GM21723 (cell line): ENCODE results near the gene CRBN.

ENCODE experiments used
- ATAC-seq: cut with Tn5 transposase; IDR thresholded peaks from one replicate; pipeline ENCODE4 v1.9.1; 2021; ENCODE audit warnings: mild to moderate bottlenecking, moderate library complexity; ENCODE audit not compliant: unreplicated experiment

Gene CRBN

GRCh38 chr3:3179407-3180094, at the start of gene CRBN:
TSS of gene CRBN (minus strand) at chr3:3179691. CDS start at chr3:3179687, 4 bp downstream.
- peak; percentile 99 for ATAC-seq

DNA sequence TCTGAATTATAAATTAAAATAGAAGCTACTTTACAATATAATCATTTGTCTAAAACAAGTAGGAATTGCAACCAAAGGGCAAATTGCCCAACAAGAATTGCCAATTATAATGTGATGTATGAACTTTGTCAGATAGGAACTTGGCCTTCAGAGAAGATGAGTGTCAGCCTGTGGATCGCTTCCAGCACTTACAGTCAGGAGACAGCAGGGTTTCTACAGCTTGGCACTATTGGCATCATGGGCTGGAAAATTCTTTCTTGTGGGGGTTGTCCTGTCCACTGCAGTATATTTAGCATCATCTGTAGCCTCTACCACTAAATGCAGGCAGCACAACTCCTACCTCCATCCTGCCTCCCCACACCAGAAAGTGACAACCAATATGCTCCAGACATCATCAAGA, 48.1 kb upstream of the CRBN start:
- ATAC-seq: no peak

DNA sequence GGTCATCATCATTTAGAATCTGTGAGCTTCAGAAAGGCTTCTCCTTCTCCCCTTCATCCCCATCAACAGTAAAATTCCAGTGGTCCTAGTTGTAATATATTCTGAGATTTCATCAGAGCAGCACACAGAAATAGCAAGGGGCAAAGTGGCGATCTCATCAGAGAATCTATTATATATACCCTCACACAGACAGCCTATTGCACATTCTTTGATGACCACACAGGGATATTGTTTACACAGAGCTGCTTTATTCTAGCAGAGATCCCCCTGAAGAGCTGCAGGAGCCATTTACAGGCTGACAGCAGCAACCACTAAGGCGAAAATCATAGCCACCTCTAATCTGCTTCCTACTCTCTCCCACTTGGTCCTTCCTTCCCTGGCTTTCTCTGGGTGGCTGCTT, 42.0 kb upstream of the CRBN start:
- ATAC-seq: no peak

DNA sequence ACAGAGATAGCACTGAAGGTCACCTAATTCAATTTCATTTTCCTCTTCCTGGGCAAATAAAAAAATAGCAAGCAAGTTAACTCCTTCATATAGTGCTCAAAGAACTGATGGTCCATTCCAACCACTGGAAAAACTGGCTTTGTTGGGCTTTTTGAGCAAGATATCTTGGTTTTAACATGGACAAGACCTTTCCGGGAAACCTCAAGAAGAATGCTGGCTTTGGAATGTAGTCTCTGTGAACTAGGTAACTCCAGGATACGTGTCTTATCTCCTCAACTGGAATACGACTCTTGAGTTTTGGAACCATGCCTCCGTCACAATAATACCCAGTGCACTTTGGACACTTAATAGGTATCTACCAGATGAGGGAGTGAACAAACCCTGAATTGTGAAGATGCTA, 36.9 kb upstream of the CRBN start:
- ATAC-seq: no peak

DNA sequence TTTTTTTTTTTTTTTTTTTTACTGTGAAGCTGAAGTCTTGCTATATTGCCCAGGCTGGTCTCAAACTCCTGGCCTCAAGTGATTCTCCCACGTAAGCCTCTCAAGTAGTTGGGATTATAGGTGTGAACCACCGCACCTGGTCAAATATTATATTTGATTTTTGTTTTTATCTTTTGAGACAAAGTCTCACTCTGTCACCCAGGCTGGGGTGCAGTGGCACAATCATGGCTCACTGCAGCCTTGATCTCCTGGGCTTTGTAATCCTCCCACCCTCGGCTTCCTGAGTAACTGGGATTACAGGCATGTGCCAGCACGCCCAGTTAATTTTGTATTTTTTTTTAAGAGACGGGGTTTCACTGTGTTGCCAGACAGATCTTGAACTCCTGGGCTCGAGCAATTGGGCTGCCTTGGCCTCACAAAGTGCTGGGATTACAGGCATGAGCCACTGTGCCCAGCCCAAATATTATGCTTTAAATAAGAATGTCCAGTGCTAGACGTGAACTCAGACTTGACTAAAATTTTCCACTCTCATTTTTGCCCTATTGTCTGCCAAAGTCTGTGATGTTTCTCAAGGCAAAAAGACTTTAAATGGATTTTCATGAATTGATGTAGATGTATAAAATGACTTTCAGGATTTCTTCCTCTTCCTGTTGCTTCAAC, 33.4 kb upstream of the CRBN start:
- no peak for ATAC-seq

DNA sequence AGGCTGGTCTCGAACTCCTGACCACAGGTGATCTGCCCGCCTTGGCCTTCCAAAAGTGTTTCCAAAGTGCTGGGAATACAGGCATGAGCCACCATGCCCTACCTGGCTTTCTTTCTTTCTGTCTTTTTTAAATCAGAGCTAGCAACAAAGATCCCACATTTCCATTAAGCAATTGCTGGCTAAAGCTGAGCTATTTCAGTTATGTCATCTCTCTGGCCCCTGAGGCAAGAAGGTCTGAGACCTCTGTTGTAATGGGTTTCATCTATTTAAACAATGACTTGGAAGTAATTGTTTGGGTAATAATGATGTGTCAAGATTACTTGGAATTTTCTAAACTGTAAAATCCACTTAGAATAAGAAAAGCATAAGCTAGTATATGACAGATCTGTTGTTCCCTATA, 30.2 kb upstream of the CRBN start:
- no peak for ATAC-seq

- no peak for ATAC-seq
Measured at GRCh38 chr3:3209057-3209456, 29.6 kb upstream of the CRBN start.

DNA sequence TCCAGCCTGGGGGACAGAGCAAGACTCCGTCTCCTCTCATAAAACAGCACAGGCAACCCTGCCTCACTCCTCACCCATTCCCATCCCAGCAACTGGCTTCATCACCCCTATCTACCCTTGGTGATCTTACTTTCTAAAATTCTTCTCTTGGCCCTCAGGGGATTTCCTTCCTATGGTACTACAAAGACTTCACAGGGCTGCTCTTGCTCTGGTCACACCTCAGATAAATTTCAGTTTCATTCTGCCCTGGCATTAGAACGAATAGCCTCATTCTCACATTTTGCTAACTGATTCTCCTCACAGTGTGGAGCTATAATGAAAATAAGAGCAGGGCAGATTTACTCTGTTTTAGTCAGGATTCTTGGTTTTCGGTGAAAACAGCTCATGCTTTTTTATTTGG, 22.1 kb upstream of the CRBN start:
- ATAC-seq: peak; percentile 91

- ATAC-seq: peak; percentile 73
Measured at GRCh38 chr3:3200632-3201212, 21.2 kb upstream of the CRBN start.

DNA sequence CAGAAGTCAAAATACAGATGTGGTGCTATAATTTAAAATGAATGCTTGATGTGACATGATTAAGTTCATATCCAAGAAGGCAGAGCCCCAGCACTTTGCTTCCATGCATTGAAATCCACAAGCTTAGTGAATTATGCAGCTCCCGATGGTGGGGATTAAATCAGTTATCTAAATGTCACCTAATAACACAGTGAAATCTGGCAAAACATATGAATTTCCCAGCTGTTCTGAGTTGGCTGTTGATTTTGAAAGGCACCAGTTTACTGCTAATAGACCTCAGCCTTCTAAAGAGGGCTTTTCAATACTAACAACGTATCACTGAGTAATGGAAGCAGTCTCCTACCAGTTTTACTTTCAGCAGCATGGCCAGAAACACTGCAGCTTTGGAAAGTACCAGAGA, 19.8 kb upstream of the CRBN start:
- no peak for ATAC-seq

DNA sequence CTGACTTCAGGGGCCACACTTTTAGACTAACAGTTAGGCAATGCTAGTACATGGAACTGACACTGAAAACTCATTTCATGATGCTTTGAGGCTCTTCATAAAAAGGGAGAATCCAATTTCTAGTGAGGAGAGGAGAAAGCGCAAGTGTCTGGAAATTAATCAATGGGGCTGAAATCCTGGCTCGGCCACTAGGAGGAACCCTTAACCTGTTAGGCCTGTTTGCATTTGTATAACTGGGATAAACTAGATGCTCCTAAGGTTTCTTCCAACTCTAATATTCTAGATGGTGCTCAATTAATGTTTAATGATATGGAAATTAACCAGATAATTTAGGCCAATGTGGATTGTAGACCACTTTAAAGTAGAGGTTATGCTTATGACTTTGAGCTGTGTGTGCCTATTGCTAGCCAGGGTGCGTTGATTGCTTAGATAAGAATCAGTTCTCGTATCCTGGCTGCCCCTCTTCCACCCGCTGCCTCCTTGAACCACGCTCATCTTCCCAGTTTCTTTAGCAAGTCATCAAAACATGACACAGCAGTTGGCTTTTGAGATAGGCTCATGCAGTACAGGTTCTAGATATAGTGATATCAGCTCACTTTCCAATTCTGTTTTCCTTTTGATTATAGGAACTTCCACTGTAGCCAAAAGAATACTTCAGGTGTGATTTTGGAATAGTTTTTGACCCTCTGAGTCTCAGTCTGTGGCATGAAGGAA, 16.8 kb upstream of the CRBN start:
- no peak for ATAC-seq

- ATAC-seq: no peak
Measured at GRCh38 chr3:3194861-3195260, 15.4 kb upstream of the CRBN start.

- ATAC-seq: no peak
Measured at GRCh38 chr3:3192286-3192675, 12.8 kb upstream of the CRBN start.

GRCh38 chr3:3191675-3192285, 12.3 kb upstream of the CRBN start:
- no peak for ATAC-seq

- ATAC-seq: no peak
Measured at GRCh38 chr3:3189961-3190360, 10.5 kb upstream of the CRBN start.

GRCh38 chr3:3189102-3189727, 9.7 kb upstream of the CRBN start:
- ATAC-seq: no peak

- no peak for ATAC-seq
Measured at GRCh38 chr3:3184876-3185275, 5.4 kb upstream of the CRBN start.

- ATAC-seq: no peak
Measured at GRCh38 chr3:3180456-3180855, 965 bp upstream of the CRBN start.

DNA sequence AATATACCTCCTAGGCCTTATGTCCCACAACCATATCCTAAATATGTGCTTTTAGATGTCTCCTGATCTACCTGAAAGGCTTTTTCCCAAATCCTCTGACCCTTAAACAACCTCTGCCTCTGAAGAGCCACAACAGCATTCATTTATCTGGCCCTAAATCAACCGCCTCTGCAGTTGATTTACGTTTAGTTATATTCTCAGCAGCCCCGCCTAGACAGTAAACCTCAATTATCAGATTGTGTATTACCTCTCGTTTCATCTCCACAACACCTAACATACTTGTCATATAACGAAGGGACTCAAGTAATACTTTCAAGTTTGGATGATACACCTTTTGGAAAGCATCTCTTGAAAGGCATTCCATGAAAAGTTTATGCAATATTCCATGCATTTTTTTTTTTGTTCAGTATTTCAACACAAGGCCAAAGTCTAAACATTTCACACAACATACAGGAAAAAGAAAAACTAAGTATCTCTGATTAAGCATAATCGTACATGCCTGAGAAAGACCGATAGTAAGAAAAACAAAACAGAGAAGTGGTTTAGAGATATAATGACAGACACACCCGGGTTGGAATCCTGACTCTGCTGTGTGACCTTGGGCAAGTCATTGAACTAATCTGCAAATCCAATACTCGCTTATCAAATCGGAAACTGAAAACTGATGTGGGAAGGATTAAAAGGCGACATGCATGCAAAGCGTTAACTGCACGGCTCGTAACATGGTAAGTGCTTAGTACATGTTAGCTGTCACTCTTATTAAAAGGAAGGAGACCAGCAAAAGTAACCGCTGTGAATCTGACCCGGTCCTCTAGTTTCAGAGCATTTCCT, 778 bp downstream of the CRBN start:
- peak; percentile 3 for ATAC-seq

GRCh38 chr3:3177861-3178497, 1.5 kb downstream of the CRBN start:
- no peak for ATAC-seq
